Measurements from ENCODE around the gene SERPINC1. TPM values are rescaled to one million over a fixed set of nuclear protein-coding genes. Genes with fewer than 3 reads are reported as not detected.

SERPINC1 gene
- total and polyA plus RNA-seq, 9 of the 15 experiments (the other 6 are each of a cell fraction or from before 2014, with no cell fraction given): 0.07 to 1.2 (median 0.50) TPM

- TF ChIP-seq HEY1 (CRISPR knock-in tag; IDR thresholded peaks at IDR 0.05; ENCODE audit: borderline replicate concordance): no peak; the same call in 1 of the 2 replicates
- TF ChIP-seq ILF3 (IDR thresholded peaks at IDR 0.05; ENCODE audit: borderline replicate concordance): peak; percentile 93; the same call in 1 of the 2 replicates
- TF ChIP-seq CHCHD3 (CRISPR knock-in tag; IDR thresholded peaks at IDR 0.05): 0 out of 2 replicates have a peak, but pooled peaks have one; percentile 55
- no peak for TF ChIP-seq COPS2 (conservative IDR thresholded peaks at IDR 0.05)
- TF ChIP-seq PYGO2 (tag; IDR thresholded peaks at IDR 0.05): no peak
- TF ChIP-seq CSDE1 (IDR thresholded peaks at IDR 0.05): peak in 1 of 2 experiments; percentile 90; a peak in 2 of 4 replicates
- TF ChIP-seq ESRRB (CRISPR knock-in tag; IDR thresholded peaks at IDR 0.05; ENCODE audit: borderline replicate concordance): no peak
- TF ChIP-seq HMGXB4 (CRISPR knock-in tag; IDR thresholded peaks at IDR 0.05): peak; percentile 68
- TF ChIP-seq, protein P1, sequence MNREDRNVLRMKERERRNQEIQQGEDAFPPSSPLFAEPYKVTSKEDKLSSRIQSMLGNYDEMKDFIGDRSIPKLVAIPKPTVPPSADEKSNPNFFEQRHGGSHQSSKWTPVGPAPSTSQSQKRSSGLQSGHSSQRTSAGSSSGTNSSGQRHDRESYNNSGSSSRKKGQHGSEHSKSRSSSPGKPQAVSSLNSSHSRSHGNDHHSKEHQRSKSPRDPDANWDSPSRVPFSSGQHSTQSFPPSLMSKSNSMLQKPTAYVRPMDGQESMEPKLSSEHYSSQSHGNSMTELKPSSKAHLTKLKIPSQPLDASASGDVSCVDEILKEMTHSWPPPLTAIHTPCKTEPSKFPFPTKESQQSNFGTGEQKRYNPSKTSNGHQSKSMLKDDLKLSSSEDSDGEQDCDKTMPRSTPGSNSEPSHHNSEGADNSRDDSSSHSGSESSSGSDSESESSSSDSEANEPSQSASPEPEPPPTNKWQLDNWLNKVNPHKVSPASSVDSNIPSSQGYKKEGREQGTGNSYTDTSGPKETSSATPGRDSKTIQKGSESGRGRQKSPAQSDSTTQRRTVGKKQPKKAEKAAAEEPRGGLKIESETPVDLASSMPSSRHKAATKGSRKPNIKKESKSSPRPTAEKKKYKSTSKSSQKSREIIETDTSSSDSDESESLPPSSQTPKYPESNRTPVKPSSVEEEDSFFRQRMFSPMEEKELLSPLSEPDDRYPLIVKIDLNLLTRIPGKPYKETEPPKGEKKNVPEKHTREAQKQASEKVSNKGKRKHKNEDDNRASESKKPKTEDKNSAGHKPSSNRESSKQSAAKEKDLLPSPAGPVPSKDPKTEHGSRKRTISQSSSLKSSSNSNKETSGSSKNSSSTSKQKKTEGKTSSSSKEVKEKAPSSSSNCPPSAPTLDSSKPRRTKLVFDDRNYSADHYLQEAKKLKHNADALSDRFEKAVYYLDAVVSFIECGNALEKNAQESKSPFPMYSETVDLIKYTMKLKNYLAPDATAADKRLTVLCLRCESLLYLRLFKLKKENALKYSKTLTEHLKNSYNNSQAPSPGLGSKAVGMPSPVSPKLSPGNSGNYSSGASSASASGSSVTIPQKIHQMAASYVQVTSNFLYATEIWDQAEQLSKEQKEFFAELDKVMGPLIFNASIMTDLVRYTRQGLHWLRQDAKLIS (CRISPR knock-in tag; IDR thresholded peaks at IDR 0.05): peak; percentile 99
- TF ChIP-seq ZNF12 (CRISPR knock-in tag; IDR thresholded peaks at IDR 0.05): peak; percentile 80; the same call in 1 of the 2 replicates
- TF ChIP-seq ETV1 (tag; conservative IDR thresholded peaks at IDR 0.05; ENCODE audit: low read depth): no peak; the same call in 1 of the 2 replicates
- TF ChIP-seq BACH1 (tag; IDR thresholded peaks at IDR 0.05): no peak
- 0 out of 2 replicates have a peak, but pooled peaks have one; percentile 46 for TF ChIP-seq KLF1 (tag; IDR thresholded peaks at IDR 0.05)
- TF ChIP-seq CTCFL (IDR thresholded peaks at IDR 0.05; ENCODE audit: borderline replicate concordance, insufficient read depth, low read depth, low read length, poor library complexity, severe bottlenecking): no peak
- no peak for TF ChIP-seq POLR3A (IDR thresholded peaks at IDR 0.05; ENCODE audit: borderline replicate concordance, extremely low read depth, insufficient read depth, insufficient read length)
- no peak for TF ChIP-seq ZNF274 (IDR thresholded peaks at IDR 0.05; ENCODE audit: borderline replicate concordance, low read depth, low read length)
- peak; percentile 61; the same call in 1 of the 2 replicates for TF ChIP-seq NCOA6 (IDR thresholded peaks at IDR 0.05)
- no peak for TF ChIP-seq KAT2B (IDR thresholded peaks at IDR 0.05; ENCODE audit: low read depth, low read length)
- TF ChIP-seq ZFP30 (CRISPR knock-in tag; IDR thresholded peaks at IDR 0.05; ENCODE audit: borderline replicate concordance): no peak
- no peak for TF ChIP-seq ZNF717 (CRISPR knock-in tag; IDR thresholded peaks at IDR 0.05)
- TF ChIP-seq ZNF780A (CRISPR knock-in tag; IDR thresholded peaks at IDR 0.05): 0 out of 2 replicates have a peak, but pooled peaks have one; percentile 59
- TF ChIP-seq NFRKB (IDR thresholded peaks at IDR 0.05; ENCODE audit: low read depth): peak; percentile 96
Measured at GRCh38 chr1:173867753-173868265, 49.3 kb downstream of the SERPINC1 start, which contains the start of gene GAS5 (continued).

Measured in K562 (cell line).